Skin of body (tissue), 2 donors: ENCODE results near the gene UQCC5. TPM values are rescaled to one million over a fixed set of nuclear protein-coding genes. Genes with fewer than 3 reads are reported as not detected.

Source experiments
- DNase-seq: peaks from one replicate; lab custom pipeline; 2025; lab: John Stamatoyannopoulos, UW
- total RNA-seq: library from RNA; depleted of rRNA; stranded (reverse); fragments of >200 nt; gene quantifications from one replicate; pipeline ENCODE4 v1.2.3, GENCODE V29; 2014

Gene UQCC5
- total RNA-seq, 1 donor from 2014 or later, result 1.4 TPM

DNA sequence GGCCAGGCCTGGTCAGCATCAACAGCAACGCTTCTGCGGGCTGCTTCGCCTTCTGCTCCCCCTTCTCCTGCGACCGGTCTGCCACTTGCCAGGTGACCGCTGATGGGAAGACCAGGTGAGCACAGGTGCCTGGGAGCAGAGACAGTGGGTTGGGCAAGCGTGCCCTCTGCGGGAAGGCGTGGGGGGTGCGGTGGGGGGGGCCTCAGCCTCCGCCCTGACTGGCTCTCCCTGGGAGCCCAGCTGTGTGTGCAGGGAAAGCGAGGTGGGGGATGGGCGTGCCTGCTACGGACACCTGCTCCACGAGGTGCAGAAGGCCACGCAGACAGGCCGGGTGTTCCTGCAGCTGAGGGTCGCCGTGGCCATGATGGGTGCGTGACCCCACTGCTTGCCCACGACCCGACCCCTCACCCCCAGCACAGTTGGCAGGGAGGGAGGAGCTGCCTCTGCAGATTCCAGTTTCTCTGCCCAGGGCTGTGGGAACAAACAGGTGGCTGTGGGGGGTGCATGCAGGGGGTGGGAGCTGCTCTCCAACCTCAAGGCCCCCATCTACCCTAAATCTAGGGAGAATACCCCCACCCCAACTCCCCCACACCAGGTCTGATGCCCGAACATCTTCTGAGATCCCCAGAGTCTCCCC, 32.5 kb upstream of the UQCC5 start:
- no peak for DNase-seq

DNA sequence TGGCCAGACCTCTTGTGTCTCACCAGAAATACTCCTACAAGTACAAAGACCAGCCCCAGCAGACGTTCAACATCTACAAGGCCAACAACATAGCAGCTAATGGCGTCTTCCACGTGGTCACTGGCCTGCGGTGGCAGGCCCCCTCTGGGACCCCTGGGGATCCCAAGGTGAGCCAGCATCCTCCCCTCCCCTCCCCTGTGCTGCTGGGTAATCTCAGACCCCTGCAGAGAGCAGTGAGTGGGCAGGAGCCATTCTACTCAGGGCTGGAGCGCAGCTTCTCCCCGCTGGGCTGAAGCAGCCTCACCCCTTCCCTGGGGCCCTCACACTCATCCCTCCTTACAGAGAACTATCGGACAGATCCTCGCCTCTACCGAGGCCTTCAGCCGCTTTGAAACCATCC, 31.4 kb upstream of the UQCC5 start:
- no peak for DNase-seq

DNA sequence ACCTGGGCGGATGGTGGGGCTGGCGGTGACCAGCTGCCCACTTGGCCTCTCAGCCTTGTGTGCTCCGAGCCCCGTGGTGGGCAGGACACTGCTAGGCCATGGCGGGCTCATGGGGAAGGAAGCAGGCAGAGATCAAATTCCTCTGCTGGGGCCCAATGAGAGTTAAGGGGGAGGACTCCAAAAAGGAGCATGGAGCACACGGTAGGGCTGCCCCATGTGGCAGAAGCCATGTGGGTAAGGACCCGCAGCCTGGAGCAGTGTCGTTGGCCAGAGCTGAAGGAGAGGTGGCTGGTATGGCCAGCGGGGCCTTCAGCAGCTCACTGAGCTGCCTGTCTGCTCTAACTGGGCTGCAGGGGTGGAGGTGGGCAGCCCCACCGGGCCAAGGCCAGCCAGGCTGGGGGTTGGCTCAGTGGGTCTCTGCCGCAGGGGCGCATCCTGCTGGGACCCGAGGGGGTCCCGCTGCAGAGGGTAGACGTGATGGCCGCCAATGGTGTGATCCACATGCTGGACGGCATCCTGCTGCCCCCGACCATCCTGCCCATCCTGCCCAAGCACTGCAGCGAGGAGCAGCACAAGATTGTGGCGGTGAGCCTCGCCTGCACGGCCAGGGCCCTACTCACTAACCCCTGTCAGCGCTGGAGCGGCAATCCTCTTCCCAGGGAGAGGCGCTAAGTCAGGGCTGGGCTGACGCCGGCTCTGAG, 30.0 kb upstream of the UQCC5 start:
- no peak for DNase-seq

DNA sequence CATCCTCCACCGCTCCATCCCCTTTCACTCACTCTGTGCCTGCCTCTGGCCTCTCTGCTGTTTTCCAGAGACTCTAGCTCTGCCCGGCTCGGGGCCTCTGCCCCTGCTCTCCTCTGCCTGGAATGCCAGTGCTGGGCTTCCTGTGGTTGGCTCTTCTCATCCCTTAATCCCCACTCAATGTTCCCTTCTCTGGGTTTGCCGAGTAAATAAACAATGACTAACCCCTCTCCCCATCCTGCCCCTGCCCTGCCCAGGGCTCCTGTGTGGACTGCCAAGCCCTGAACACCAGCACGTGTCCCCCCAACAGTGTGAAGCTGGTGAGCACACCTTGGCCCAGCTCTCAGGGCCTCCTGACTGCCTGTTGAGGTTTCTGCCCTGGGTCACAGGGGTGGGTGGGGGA, 29.0 kb upstream of the UQCC5 start:
- no peak for DNase-seq

DNA sequence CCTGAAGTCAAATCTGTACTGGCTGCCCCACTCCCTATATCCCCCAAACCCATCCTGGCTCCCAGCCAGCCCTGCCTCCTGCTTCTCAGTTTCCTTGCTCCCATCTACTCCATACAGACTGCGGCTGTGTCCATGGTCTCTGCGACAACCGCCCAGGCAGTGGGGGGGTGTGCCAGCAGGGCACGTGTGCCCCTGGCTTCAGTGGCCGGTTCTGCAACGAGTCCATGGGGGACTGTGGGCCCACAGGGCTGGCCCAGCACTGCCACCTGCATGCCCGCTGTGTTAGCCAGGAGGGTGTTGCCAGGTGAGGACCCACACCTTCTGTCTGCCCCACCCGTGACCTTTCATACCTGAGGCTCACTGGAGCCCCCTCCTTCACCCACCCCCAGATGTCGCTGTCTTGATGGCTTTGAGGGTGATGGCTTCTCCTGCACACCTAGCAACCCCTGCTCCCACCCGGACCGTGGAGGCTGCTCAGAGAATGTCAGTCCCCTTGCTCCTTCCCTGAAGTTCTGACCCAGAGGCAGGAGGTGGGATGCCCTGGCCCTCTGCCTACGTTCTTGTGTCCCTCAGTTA, 26.6 kb upstream of the UQCC5 start:
- no peak for DNase-seq

DNA sequence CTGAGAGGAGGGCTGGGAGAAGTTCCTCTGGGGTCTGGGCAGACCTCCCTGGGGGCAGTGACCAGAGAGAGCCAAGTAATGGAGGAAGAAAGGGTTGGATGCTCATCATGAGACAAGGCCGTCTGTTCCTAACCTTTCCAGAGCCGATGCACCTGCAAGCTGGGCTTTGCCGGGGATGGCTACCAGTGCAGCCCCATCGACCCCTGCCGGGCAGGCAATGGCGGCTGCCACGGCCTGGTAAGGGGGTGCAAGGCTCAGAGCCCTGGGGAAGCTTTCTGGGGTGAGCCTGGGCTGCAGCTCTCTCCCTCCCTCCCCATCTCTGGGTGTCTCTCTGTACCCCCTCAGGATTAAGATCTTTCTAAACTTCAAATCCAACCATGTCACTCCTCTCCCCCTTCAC, 24.9 kb upstream of the UQCC5 start:
- DNase-seq, result no peak

DNA sequence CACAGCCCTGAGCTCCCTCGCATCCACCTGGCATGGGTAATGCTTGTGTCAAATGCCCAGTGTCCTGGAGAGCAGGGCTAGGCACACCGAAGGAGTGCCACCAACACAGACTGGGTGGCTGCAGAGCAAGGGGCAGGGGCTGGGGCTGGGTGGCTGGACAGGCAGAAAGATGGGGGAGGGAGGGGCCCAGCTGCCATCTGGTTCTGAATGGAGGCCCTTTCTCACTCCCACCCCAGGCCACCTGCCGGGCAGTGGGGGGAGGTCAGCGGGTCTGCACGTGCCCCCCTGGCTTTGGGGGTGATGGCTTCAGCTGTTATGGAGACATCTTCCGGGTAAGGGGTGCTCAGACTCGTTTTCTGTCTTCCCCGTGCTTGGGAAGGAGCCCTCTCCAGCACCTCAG, 24.3 kb upstream of the UQCC5 start:
- DNase-seq, result no peak

DNA sequence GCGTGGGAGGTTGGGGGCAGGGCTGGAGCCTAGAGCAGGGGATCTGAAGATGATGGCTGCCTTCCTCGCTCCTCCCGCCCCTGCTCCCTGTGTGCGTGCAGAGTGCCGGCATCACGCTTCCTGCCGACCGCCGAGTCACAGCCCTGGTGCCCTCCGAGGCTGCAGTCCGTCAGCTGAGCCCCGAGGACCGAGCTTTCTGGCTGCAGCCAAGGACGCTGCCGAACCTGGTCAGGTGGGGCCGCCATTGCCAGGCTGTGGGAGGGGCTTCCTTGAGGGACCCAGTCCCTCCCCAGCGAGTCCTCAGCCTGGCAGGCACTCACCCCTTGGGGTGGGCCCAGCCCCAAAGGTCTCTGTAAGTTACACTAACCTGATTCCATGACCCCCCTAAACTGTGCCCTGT, 23.7 kb upstream of the UQCC5 start:
- no peak for DNase-seq

DNA sequence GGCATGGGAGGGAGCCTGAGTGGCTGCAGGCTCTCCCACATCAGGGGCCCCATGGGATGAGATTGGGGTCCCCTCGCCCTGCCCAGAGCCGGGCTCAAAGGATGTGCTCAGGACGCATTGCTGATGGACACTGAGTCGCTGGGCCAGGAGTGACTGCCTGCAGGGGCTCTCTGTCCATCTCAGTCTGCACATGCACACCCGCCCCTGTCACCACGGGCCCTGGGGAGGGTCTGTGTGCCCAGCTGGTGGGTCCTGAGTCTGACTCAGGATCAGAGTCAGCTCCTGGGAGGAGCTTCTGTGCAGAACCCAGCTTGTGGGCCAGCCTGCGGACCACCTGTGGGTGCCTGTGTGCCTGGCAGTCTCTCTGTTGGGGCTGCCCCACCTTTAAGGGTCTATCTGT, 23.1 kb upstream of the UQCC5 start:
- no peak for DNase-seq

DNA sequence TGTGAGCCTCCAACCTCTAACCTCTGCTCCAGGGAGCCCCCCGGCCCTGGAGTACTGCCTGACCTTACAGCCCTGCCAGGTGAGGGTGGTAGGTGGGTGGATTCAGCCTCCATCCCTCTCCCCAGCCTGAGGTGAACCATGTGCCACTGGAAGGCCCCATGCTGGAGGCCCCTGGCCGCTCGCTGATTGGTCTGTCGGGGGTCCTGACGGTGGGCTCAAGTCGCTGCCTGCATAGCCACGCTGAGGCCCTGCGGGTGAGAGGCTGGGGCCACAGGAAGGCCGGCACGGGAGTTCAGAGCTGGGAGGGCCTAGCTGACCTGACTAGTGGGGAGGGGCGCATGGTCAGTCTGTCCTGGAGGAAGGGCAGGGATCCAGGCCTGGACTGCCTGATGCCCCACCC, 21.8 kb upstream of the UQCC5 start:
- DNase-seq, result no peak

DNA sequence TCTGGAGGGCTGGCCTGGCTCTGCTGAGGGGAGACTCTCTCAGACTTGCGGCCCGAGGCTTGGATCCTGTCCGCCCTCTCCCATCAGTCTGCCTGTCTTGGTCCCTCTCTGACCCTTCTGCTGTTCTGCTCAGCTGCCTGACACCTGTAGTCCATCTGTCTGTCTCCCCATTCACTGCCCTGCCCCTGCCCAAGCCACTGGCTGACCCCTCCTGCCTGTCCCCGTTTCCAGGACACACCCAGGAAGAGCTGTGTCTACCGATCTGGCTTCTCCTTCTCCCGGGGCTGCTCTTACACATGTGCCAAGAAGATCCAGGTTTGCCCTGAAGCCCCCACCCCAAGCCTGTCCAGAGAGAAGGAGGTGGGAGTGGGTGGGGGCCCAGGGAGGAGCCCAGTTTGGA, 21.2 kb upstream of the UQCC5 start:
- DNase-seq, result no peak

DNA sequence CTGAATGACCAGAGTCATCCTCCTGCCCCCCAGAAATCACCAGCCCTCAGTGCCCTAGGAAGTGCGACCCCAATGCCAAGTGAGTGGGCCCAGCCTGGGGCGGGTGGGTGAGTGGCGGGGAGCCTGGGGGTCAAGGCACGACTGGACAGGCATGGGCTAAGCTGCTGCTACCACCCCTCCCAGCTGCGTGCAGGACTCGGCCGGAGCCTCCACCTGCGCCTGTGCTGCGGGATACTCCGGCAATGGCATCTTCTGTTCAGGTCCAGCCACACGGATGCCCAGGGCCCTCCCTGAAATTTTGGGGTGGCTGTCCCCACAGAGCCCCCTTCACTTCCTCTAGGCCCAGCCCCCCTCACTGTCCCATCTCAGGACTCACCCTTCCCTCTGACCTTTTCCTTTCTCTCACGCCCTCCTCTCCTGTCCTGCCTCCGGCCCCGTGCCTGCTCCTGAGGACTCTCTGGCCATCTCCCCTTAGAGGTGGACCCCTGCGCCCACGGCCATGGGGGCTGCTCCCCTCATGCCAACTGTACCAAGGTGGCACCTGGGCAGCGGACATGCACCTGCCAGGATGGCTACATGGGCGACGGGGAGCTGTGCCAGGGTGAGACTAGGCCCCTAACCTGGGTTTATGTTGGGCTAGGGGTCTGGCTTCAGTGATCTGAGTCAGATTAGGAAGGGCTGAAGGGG, 19.8 kb upstream of the UQCC5 start:
- no peak for DNase-seq

DNA sequence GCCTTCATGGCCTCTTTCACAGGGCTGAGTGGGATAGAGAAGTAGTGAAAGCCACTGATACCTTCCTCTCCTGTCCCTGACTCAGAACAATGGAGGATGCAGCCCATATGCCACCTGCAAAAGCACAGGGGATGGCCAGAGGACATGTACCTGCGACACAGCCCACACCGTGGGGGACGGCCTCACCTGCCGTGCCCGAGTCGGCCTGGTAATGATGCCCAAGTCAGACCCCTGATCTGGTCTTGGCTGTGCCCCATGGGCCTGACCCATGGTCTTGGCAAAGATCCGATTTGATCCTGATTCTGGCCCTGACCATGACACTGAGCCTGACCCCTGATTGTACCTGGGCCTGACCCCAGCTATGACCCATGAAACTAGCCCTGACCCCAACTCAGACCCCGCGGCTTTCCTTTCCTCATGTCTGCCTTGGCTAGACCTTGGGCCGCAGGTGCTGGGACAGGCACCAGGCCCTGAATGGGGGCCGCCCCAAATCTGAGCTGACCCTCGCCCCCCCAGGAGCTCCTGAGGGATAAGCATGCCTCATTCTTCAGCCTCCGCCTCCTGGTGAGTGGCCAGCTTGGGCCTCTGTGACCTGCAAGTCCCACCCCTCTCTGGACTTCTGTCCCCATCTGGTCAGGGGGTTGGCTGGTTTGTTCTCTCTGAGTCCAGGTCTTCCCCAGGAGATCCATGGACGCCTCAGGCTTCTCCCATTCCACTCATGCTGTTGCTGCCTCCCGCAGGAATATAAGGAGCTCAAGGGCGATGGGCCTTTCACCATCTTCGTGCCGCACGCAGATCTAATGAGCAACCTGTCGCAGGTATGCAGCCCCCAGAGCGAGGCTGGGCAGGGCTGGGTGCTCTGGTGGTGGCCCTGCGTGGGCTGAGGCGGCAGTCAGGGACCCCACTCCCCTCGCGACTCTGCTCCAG, 18.3 kb upstream of the UQCC5 start:
- no peak for DNase-seq

DNA sequence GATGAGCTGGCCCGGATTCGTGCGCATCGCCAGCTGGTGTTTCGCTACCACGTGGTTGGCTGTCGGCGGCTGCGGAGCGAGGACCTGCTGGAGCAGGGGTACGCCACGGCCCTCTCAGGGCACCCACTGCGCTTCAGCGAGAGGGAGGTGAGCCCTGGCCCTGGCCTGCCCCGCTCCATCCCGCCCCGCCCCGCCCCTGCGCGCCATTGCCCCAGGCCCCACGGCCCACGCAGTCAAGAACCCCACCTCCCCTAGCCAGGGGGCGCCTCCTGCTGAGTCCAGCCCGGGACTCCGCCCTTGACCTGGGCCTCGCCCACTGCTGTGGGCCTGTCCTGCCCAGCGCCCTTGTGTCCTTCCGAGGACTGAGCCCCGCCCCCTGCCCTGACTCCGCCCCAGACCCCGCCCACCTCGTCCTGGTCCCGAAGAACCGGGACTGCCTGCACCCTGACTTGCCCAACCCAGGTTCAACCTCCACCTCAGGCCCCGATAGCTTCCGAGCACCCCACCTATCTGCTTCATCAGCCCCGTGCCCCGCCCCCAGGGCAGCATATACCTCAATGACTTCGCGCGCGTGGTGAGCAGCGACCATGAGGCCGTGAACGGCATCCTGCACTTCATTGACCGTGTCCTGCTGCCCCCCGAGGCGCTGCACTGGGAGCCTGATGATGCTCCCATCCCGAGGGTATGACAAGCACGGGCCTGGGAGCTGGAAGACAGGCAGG, 17.5 kb upstream of the UQCC5 start:
- DNase-seq, result no peak

DNA sequence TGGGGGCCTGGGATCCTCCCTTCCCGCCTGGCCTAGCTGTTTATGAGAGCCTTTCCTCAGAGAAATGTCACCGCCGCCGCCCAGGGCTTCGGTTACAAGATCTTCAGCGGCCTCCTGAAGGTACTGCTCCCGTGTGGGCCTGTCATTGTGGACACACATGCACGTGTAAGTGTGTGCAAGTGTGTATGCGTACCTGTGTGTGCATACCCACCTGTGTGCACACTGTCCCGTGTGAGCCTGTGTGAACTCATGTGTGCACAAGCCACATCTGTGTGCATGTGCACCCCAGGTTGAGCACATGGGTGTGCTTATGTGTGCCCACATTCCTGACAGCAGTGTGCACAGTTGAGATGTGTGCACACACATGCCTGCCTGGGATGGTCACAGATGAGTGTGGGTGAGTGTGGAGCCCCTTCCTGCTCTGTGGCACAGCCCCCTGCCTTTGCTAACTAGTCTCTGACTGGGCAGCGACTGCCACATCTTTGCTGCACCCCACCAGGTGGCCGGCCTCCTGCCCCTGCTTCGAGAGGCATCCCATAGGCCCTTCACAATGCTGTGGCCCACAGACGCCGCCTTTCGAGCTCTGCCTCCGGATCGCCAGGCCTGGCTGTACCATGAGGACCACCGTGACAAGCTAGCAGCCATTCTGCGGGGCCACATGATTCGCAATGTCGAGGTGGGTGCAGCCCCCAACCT, 16.8 kb upstream of the UQCC5 start:
- DNase-seq, result no peak

DNA sequence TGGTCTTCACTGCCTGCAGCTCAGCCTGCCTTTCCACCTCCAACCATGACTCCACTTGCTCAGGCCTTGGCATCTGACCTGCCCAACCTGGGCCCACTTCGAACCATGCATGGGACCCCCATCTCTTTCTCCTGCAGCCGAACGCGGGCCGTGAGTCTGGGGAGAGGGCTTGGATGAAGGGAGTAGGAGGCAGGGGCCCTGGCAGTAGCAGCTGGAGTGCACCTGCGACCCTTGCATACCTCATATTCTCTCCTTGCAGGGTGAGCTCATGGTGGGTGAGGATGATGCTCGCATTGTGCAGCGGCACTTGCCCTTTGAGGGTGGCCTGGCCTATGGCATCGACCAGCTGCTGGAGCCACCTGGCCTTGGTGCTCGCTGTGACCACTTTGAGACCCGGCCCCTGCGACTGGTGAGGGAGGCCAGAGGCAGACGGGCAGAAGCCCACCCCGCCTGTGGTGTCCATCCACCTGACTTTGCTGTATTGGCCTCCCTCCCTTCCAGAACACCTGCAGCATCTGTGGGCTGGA, 16.2 kb upstream of the UQCC5 start:
- no peak for DNase-seq

DNA sequence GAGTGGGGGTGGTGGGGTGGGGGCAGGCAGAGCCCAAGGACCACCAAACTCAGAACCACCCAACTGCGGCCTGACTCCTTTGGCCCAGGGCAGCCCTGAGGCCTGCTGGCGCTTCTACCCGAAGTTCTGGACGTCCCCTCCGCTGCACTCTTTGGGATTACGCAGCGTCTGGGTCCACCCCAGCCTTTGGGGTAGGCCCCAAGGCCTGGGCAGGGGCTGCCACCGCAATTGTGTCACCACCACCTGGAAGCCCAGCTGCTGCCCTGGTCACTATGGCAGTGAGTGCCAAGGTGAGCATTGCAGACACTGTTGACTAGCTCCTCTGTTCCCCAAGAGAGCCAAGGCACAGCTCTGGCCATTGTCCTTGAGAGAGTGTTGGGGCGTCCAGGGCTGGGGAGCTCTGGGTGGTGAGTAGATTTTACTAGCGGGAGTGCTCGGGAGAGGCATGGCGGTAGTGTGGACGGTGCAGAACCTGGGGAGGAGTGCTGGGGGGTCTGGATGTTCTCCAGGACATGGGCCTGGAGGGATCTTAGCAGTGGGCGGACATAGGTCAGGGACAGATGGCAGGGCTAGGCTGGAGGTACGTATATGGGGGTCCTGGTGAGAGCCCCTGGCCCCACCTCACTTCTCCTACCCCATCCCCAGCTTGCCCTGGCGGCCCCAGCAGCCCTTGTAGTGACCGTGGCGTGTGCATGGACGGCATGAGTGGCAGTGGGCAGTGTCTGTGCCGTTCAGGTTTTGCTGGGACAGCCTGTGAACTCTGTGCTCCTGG, 15.5 kb upstream of the UQCC5 start:
- no peak for DNase-seq

DNA sequence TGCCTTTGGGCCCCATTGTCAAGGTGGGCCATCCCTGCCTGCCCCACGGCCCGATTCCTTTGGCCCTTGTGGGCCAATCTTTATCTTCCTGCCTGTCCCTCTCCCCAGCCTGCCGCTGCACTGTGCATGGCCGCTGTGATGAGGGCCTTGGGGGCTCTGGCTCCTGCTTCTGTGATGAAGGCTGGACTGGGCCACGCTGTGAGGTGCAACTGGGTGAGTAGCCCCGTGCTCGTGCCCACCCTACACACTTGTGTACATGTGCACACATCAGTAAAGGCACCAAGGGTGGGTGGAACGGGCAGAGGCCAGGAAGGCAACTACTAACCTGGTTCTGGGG, 14.9 kb upstream of the UQCC5 start:
- no peak for DNase-seq
